ENCODE measurements around the gene ABCB11. TPM values are rescaled to one million over a fixed set of nuclear protein-coding genes. Genes with fewer than 3 reads are reported as not detected.

ABCB11 gene
- total and polyA plus RNA-seq, 10 of the 15 experiments (the other 5 are each of a cell fraction or from before 2014, with no cell fraction given) = not detected

DNA sequence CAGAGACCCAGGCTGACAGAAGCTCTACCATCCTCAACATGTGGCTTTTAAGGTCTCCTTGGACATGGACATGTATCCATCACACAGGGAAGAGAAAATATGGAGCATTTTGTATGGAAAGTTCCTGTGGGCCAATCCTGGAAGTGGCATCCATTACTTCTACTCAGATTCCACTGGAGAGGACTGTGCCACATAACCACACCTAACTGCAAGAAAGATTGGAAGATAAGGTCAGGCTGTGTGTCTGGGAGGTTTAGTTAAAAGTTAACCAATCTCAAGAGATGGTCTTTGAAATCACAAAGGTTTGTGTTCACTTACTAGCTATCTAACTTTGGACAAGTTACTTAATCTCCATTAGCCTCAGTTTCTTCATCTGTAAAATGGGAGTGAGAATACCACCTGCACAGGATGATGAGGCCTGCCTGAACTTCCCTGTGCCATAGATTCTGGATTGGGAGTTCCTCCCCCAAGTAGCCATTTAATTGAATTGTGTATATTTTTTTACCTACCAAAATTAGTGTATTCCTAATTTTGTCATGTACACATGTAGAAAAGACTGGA, 3.9 kb upstream of the ABCB11 start:
- POLR2A ChIA-PET = no interaction called here
- TF ChIP-seq PKNOX1 (IDR thresholded peaks at IDR 0.05) (no peak), POLR2AphosphoS5 (IDR thresholded peaks at IDR 0.05; ENCODE audit: low read length) (no peak), NFXL1 (IDR thresholded peaks at IDR 0.05; ENCODE audit: borderline replicate concordance) (no peak), ZNF217 (IDR thresholded peaks at IDR 0.05) (no peak), CHD4 (IDR thresholded peaks at IDR 0.05) (no peak), BMI1 (IDR thresholded peaks at IDR 0.05; ENCODE audit: borderline replicate concordance) (no peak), ZBED1 (IDR thresholded peaks at IDR 0.05; ENCODE audit: borderline replicate concordance) (no peak), ZZZ3 (IDR thresholded peaks at IDR 0.05; ENCODE audit: control insufficient read depth, insufficient read length, low read depth) (no peak), TARDBP (IDR thresholded peaks at IDR 0.05; ENCODE audit: borderline replicate concordance) (no peak), SMAD5 (IDR thresholded peaks at IDR 0.05; ENCODE audit: low read depth) (no peak), CREM (IDR thresholded peaks at IDR 0.05; ENCODE audit: low read depth) (no peak), YBX1 (IDR thresholded peaks at IDR 0.05) (no peak), CHD2 (IDR thresholded peaks at IDR 0.05; ENCODE audit: borderline replicate concordance, low read depth, low read length) (no peak), EGR1 (IDR thresholded peaks at IDR 0.05; ENCODE audit: borderline replicate concordance in 1 of 2, low read depth in 2 of 2, low read length in 2 of 2) (no peak), PML (IDR thresholded peaks at IDR 0.05; ENCODE audit: low read length) (no peak), RAD51 (IDR thresholded peaks at IDR 0.05) (no peak)
- TF ChIP-seq, protein P1, sequence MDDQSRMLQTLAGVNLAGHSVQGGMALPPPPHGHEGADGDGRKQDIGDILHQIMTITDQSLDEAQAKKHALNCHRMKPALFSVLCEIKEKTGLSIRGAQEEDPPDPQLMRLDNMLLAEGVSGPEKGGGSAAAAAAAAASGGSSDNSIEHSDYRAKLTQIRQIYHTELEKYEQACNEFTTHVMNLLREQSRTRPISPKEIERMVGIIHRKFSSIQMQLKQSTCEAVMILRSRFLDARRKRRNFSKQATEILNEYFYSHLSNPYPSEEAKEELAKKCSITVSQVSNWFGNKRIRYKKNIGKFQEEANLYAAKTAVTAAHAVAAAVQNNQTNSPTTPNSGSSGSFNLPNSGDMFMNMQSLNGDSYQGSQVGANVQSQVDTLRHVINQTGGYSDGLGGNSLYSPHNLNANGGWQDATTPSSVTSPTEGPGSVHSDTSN (IDR thresholded peaks at IDR 0.05; ENCODE audit: insufficient replicate concordance, low read depth, low read length) = no peak
- Histone ChIP-seq H3K27ac (ENCODE audit: control insufficient read depth, insufficient read depth) (no peak overlapping the region), H3K27me3 (replicated peaks in 1 of 2; ENCODE audit: control insufficient read depth in 2 of 2, insufficient read depth in 2 of 2, low read length in 1 of 2) (no peaks in the 10 kb centered on the region), H4K20me1 (ENCODE audit: control insufficient read depth, insufficient read depth) (no peaks in the 10 kb centered on the region), H3K9me3 (replicated peaks; ENCODE audit: control insufficient read depth, insufficient read depth, low read length) (no peaks in the 10 kb centered on the region), H3K4me1 (ENCODE audit: control insufficient read depth, insufficient read depth, low read length) (peaks cover 3% of the 10 kb centered on the region; the same call in 1 of the 2 replicates), H3K9ac (ENCODE audit: control insufficient read depth, insufficient read depth, low read length) (no peak overlapping the region), H3K79me2 (ENCODE audit: control insufficient read depth, insufficient read depth, low read length) (no peaks in the 10 kb centered on the region), H3K4me2 (ENCODE audit: control insufficient read depth, insufficient read depth) (no peak overlapping the region), H2AFZ (ENCODE audit: control insufficient read depth, low read depth, low read length) (no peak overlapping the region), H3K36me3 (ENCODE audit: control insufficient read depth in 2 of 2, insufficient read depth in 2 of 2, low read length in 1 of 2) (no peaks in the 10 kb centered on the region), H3K4me3 (no peak overlapping the region)
- RAD21 ChIA-PET (ENCODE audit: unreplicated experiment) = no interaction called here
- intact Hi-C loops (cut with micrococcal nuclease; ENCODE audit: unreplicated experiment) (no loop called here), in situ Hi-C loops (cut with MboI) (no loop called here)
- DNase-seq (ENCODE audit: low read depth, low spot score) (no peak), FAIRE-seq (no peak), ATAC-seq (no peak)
- CTCF ChIA-PET = no interaction called here
- BruUV-seq (replicated peaks) = no TSS peak
- SMC1A ChIA-PET (ENCODE audit: uncharacterized antibody, unreplicated experiment) = no interaction called here

Measured in GM12878 (cell line).